Stimulated activated CD4-positive, alpha-beta T cell treated with anti-CD3 and anti-CD28 coated beads, Interleukin-15, amount 100 ng/mL, for 48 hours (primary cell): ENCODE measurements around the gene OTOP3.

ENCODE experiments used
- DNase-seq, 2 donors: peaks; one replicate each; pipeline ENCODE4 v3.0.0-alpha.2; 2020; ENCODE audit warnings: low read depth in 2 of 2

The OTOP3 gene

DNA sequence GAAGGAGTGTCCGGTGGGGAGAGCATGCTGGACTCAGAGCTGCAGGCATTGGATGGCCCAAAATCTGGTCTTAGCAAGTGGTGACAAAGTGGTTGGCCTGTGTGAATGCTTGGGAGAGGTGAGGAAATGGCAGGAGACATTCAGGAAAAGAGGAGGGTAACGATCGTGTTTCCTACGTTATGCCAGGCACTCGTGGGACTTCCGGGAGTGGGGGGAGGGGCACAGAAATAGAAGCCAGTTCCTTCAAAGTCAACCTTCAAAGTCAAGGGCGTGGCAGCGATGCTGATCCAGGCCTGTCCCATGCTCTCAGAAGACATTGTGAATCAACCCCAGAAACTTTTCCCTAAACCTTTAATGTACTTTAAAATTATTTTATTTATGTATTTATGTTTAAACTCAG, 3.8 kb downstream of the OTOP3 start:
- DNase-seq, result no peak

DNA sequence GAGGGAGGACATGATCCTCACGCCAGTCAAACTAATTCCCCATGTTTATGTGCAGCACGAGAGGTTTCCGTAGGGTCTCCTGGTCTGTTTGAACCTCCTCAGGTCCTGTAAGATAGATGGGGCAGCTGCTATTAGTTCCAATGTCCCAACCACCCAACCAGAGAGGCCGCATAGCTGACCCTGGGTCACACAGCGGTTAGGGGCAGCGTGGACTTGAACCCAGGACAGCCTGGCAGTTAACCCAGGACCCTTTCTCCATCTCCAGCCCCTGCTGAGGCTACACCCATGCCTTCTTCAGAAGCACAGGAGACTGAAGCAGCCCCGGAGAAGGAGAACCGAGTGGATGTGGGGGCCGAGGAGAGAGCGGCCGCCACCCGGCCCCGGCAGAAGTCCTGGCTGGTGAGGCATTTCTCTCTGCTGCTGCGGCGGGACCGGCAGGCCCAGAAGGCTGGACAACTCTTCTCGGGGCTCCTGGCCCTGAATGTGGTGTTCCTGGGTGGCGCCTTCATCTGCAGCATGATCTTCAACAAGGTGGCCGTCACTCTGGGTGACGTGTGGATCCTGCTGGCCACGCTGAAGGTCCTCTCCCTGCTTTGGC, 5.5 kb downstream of the OTOP3 start:
- DNase-seq, result no peak

DNA sequence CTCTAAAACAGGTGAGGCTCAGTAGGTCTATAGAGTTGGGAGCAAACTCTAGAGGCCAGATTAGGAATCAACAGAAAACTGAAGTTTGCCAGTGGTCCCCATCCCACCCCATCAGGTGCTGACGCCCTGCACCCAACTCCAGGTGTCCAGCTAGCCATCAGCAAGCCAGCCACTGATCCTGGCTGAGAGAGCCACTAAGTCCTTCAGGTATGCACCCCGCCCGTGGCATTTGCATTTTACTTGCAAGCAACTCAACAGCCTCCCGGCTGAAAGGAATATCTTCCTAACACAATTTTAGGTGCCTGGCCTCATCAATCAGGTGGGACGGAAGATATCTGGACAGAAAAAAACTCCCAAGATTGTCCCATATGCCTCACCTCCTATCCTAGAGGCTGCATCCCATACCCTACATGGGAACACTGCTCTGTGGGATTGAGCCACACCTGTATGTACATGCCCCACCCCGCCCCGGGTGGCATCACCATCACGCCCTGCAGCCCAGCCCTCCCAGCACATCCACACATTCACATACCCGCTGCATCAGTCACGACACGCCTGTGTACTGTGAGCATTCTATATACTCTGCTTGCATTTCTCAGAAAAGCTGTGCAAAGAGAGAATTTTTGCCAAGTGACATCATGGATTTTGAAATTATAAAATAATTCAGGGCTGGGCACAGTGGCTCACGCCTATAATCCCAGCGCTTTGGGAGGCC, 8.3 kb downstream of the OTOP3 start:
- DNase-seq, result no peak

DNA sequence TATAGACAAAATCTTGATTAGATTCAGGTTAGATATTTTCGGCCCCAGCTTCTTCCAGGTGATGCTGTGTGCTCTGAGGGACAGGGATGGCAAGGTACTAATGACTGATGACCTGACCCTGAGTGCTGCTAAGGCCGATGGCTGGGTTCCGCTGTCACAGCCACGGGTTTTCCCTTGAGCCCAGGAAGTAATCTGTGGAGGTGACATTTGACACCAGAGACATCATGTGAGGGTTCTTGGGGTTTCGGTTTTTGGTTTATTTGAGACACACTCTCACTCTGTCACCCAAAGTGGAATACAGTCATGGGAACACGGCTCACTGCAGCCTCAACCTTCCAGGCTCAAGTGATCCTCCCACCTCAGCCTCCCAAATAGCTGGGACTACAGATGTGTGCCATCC, 9.8 kb downstream of the OTOP3 start:
- no peak for DNase-seq

DNA sequence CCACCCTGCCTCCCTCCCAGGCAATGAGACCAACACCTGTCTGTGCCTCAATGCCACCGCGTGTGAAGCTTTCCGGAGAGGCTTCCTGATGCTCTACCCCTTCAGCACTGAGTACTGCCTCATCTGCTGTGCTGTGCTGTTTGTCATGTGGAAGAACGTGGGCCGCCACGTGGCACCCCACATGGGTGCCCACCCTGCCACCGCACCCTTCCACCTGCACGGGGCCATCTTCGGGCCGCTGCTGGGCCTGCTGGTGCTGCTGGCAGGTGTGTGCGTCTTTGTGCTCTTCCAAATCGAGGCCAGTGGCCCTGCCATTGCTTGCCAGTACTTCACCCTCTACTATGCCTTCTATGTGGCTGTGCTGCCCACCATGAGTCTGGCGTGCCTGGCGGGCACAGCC, 10.9 kb downstream of the OTOP3 start:
- no peak for DNase-seq

DNA sequence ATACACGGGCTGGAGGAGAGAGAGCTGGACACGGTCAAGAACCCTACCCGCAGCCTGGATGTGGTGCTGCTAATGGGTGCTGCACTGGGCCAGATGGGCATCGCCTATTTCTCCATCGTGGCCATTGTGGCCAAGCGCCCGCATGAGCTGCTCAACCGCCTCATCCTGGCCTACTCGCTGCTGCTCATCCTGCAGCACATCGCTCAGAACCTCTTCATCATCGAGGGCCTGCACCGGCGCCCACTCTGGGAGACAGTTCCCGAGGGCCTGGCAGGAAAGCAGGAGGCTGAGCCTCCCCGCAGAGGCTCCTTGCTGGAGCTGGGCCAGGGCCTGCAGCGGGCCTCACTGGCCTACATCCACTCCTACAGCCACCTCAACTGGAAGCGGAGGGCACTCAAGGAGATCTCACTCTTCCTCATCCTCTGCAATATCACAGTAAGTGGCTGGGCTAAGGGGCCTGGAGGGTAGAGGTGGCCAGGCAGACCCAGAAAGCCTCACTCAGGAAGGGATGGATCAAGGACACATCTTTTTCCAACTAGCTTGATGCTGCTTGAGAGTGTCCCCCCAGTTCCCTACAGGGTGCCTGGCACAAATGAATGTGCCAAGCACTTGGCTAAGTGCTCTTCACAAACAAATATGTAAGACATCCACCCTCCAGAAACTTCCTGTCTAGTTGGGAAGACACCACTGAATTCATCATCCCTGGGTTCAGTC, 11.5 kb downstream of the OTOP3 start:
- DNase-seq, result no peak

DNA sequence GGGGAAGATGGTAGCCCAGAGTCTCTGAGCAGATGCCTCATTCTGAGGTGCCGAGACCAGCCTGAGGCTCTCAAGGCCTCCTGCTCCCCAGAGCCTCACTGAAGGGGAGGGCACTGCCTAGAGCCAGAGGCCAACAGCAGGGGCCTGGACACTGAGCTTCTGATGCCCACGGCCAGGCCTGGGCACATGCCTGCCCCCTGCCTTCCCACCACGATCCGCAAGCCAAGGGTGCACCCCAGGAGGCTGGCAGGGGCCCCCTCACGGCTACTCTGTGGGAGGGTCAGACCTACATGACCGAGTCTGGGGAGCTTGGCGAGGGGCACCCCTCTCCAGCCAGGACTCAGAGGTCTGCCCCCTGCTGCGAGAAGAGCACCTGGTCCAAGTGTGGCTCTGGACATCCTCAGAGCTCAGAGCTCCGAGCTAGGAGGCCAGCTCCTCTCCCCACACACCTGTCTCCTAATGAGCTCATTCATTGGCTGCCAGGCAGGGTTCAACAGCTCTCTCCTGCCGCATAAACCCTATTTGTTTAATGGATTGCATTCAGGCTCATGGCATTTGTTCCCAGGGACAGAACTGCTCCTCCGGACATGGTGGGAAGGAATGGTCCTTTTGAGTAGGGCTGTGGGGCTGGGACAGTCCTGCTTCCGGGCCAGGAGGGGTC, 13.9 kb downstream of the OTOP3 start:
- DNase-seq, result no peak

DNA sequence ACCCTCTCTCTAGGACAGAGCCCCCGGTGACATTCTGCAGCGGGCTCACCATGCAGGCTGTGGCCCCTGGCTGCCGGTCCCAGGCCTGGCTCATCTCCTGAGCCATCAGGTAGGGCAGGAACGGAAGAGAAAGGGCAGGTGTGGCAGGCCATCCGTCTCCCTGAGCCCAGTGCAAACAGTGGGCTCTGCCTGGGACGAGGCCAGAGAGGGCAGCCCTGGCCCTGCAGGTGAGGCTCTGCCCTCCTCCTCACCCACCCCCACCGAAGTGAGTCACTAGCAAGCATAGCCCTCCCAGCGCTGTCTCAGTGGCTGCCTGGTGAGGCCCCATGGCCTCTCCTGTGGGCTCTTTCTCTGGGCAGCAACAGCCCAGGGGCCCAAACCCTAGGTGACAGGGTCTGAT, 14.5 kb downstream of the OTOP3 start:
- DNase-seq, result no peak

DNA sequence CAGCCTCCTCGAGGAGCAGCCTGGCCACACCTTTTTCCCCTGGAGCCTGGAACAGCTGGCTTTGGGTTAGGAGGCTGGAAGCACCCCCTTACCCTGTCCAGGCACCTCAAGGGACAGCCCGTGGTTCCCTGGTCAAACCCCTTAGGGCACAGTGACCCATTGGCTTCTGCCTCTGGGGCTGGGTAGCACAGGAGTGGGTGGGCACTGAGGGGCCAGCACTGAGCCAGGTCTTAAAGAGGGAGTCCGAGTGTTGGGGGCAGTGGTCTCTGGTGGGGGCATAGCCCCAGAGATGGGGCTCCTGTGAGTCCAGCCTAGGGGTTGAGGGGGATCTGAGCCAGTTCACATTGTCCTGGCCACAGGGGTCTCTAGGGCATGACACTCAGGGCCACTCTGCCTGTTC, 15.4 kb downstream of the OTOP3 start:
- DNase-seq, result no peak

DNA sequence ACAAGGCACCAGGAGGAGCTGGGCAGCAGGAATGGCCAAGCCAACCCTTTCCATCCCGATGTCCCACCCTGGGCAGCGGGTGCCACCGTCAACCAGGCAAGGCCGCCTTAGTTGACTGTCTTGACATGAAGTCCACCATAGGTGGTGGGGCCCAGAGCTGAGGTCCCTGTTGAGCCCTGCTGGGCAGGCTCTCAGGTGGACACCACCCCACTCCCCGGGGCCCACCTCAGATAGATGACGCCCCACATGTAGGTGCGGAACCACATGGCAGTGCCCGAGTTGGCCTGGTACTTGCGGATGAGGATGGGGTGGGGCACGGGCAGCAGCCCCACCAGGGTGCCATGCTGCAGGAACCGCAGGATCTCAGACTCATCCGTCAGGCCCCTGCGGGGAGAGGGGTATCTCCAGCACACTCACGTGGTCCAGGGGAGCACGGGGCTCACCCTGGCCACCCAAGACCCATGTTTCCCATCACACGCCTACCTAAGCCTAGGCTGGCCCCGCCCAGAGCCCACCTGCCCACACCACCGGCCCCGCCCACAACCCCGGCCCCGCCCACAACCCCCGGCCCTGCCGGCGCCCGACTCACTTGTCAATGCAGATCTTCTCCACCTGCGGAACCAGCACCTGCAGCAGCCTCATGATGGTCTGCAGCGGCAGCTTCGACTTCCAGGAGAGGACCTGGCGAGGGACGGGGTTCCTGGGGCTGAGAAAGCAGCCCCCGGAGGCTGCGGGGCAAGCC, 16.2 kb downstream of the OTOP3 start:
- DNase-seq, result no peak

DNA sequence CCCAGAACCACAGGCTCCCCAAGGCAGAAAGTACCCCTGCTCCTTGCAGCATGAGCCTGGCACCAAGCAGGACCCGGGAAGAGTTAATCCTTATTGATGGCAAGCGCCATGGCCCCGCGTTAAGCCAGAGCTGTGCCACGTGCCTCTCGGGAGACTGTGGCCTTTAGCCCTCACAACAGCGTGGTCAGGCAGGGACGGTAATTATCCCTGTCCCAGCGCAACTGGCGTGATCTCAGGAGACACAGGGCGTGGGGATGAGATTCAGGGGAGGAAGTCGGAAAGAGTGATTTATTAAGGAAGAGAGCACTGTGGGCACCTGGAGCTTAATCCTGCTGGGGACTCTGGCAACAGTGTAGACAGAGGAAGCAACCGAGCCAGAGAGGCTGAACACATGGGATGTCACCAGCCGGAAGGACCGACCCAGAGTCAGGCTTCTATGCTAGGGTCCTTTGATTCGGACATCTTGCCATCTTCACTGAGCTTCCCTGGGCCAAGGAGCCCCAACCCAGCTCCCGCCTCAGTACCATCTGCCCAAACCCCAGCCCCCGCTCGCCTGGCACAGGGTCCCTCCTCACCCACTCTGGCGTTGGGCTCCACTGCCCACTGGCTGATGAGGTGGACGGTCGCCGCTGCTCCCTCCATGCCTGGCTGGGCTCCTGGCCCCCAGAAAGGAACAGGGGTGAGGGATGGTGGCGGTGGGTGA, 16.9 kb downstream of the OTOP3 start:
- no peak for DNase-seq

DNA sequence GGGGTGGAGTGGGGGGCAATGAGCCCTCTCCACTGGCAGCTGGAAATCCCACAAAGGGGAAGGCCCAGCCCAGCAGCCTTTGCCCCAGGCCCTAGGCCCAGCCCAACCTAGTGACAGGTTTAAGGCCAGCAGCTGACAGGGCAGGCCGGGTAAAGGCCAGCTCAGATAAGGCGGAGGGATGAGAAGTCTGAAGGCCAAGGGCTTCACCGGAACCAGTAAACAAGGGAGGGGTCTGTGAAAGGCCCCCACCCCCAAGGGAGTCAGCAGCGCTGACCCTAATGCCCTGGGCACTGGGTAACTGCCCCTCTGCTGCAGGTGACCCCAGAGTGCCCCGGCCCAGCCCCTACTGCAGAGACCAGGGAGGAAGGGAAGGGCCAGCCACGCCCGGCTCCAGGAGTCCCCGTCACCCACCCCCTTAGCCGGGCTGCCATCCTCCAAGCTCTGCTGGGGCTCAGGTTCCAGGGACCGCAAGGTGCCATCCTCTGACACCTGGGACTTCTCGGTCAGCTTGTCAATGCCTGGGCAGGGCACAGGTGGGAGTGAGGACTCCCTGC, 17.5 kb downstream of the OTOP3 start:
- no peak for DNase-seq

DNA sequence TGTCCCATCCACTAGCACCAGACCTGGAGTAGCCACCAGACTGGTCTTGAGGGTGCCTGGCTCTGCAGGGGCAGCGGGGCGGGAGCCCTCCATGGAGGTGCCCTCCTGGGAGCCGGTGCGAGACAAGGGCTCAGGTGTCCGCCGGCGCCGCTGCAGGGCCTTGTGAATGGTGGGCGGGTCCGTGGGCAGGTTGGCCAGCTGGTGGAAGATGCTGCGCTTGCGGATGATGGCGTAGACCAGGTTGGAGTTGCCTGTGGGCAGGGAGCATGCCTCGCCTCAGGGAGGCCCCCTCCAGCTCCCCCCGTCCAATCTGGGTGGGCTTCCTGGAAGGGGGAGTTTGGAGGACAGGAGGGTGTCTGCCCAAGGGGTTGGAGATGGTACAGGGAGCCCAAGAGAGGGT, 18.4 kb downstream of the OTOP3 start:
- no peak for DNase-seq

DNA sequence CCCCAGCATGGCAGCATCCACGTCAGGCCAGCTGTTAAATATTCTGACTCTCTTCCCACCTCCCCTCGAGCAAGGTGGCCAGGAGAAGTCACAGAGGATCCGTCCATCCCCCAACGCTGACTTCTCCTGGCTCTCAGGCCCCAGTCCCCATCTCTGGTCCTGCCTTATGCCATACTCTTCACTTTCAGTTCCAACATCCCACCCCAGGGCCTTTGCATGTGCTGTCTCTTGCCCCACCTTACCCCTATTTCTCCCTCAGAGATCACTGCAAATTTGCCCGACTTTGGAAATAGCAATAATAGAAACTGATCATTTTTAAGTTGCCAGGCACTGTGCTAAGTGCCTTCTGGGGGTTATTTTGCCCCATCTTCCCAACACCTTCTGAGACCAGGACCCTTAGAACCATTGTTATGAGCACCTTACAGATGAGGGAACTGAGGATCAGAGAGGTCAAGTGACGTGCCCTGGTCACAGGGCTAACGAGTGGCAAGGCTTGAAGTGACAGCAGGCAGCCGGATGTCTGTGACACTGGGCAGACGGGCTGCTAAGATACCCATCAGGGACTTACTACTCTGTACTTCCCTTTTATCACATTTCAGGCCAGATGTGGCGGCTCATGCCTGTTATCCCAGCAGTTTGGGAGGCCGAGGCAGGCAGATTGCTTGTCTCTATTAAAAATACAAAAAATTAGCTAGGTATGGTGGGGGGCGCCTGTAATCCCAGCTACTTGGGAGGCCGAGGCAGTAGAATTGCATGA, 19.1 kb downstream of the OTOP3 start:
- DNase-seq, result no peak

DNA sequence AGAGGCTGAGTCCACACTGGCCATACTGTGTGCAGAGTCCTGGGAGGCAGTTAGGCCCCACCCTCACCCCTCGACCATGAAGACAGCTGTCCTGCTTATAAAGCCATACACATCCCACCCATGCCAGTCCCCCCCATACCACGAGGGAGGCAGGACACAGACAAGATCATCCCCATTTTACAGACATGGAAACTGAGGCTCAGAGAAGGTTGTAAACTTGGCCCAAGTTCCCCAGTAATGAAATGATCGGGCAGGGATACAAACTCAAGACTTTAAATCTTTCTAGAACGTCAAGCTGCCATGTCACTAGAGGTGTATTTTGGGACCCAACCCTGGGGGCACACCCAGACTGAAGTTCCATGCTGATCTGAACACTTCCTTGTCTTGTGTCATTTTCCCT, 20.4 kb downstream of the OTOP3 start:
- no peak for DNase-seq

DNA sequence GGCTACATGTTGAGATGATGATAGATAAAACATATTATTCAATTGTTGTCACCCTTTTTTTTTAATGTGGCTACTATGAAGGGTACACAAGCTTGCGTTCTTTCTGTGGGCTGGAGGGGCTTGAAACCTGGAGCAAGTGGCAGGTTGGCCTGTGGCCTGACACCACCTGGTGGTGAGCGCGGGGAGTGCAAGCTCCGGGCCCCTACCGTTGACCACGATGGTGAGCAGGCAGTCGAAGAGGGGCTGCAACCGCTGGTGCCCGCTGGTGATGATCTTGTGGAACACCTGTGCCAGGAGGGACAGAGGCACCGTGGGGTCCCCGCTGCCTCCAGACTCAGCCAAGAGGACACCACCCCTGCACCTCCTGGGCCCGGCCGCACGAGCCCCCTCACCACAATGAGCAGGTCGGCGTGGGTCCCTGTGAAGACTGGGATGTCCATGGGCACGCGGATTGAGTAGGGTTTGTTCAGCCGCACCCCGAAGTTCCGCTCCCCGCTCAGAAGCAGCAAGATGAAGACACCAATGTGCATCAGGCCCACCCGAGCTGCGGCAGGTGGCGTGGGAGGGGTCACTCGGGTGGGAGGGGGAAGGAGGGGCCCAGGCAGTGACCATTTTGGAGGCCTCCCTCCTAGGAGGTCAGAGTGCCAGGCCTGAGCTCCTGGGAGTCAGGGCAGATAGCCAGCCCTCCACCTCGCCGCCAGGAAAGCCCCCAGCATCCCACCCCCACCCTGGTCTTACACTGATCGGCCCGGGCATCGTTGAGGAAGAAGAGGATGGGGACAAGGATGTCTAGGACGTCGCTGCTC, 22.4 kb downstream of the OTOP3 start:
- peak; percentile 54 to 76 for DNase-seq

DNA sequence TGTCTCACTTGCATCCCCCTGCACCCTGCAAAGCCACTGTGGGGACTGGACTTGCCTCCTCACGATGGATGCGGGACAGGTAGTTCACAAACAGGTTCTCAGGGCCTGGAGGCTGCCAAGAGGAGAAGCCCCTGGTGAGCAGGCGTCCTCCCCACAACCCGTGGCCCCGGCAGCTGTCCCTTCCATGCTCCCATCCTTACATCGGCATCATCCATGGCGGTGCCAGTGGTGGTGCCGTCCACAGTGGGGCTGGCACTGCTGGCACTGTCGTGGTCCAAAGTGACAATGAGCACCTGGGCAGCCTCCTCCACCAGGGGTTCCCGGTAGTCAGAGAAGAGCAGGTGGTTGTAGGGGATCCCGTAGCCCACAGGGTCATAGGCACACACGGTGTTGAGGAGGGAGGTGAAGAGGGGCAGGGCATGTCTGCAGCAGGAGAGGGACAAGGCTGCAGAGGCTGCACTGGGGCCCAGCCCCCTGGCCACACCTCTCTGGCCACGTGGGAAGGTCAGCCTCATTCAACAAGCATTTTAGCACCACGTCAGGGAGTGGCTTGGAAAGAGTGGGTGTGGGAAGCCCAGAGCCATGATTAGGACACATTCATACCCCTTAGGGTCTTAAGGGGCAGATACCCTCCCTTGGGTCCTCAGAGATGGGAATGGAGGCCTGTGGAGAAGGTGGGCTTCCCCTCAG, 24.3 kb downstream of the OTOP3 start:
- no peak for DNase-seq

DNA sequence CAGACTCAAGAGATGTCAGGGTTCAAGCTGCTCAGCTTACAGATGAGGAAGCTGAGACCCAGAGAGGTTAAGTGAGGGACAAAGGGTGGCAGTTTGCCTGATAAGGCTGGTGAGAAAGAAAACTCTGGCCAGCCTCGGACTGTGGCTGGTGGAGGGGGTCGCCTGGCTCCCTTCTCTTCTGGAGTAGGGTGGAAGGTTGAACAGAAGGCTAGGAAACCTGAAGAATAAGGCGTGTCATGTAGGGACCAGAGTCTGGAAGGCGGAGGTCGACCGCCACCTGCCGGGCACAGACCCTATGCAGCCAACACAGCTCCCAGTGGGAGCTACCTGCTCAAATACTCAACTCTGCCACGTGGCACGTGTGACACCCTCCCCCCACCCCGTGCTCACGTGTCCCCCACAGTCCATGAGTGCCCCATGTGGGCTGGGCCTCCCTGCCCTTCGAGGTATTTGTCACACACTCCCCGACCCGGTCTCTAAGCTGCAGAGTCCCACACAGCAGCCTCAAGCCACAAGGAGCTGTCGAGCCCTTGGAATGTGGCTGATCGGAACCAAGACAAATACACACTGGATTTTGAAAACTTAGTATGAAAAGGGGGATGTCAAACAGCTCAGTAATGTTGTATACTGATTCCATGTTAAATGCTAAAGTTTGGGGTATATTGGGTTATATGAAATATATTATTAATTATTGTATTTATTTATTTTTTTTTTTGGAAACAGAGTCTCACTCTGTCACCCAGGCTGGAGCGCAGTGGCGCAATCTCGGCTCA, 25.1 kb downstream of the OTOP3 start:
- peak in 1 of 2 donors; percentile 36 for DNase-seq
